Suprapubic skin (tissue), 4 donors: Measurements from ENCODE around the gene SND1. TPM values are rescaled to one million over a fixed set of nuclear protein-coding genes. Genes with fewer than 3 reads are reported as not detected.

Source experiments
- DNase-seq, 2 donors: peaks; one replicate each; pipeline ENCODE4 v3.0.0-alpha.2; 2019; ENCODE audit warnings: low spot score in 2 of 2
- H3K27ac ChIP-seq: fragments of 200-600 bp; sonication (generic); one replicate; pipeline ENCODE4 v1.5.1; 2019
- H3K27me3 ChIP-seq: fragments of 200-600 bp; sonication (generic); one replicate; pipeline ENCODE4 v1.5.1; 2019
- H3K36me3 ChIP-seq: fragments of 200-600 bp; sonication (generic); one replicate; pipeline ENCODE4 v1.5.1; 2019
- H3K4me1 ChIP-seq: fragments of 200-600 bp; sonication (generic); one replicate; pipeline ENCODE4 v1.5.1; 2019
- H3K4me3 ChIP-seq: fragments of 200-600 bp; sonication (generic); one replicate; pipeline ENCODE4 v1.5.1; 2019; ENCODE audit warnings: mild to moderate bottlenecking
- H3K9me3 ChIP-seq: fragments of 200-600 bp; sonication (generic); one replicate; pipeline ENCODE4 v1.5.1; 2019
- CTCF ChIP-seq, 2 donors: fragments of 200-600 bp in 1 of 2; fragments of 450-650 bp in 1 of 2; sonication (generic) in 1 of 2; IDR thresholded peaks; one replicate each; pipeline ENCODE4 v1.5.1; 2016 to 2019; ENCODE audit warnings: antibody characterized with exemption in 2 of 2, mild to moderate bottlenecking in 1 of 2, moderate library complexity in 1 of 2
- EP300 ChIP-seq: sonication (generic); formaldehyde crosslinking; IDR thresholded peaks from one replicate; pipeline ENCODE4 v1.6.1; 2017; ENCODE audit warnings: antibody characterized with exemption
- POLR2A ChIP-seq, 2 donors: fragments of 450-650 bp; IDR thresholded peaks; one replicate each; pipeline ENCODE4 v1.6.1; 2017; ENCODE audit warnings: antibody characterized with exemption in 2 of 2, mild to moderate bottlenecking in 2 of 2, moderate library complexity in 2 of 2
- POLR2AphosphoS5 ChIP-seq, 3 donors: sonication (generic); formaldehyde crosslinking; IDR thresholded peaks; one replicate each; pipeline ENCODE4 v1.6.1; 2017; ENCODE audit warnings: antibody characterized with exemption in 3 of 3
- WGBS: methylation state at CpG from one replicate; pipeline ENCODE4 v1.1.5; 2018; 5-methylcytosine and 5-hydroxymethylcytosine counted together
- total RNA-seq, 4 donors: library from RNA; depleted of rRNA; stranded (reverse); fragments of >200 nt; gene quantifications; one replicate each; pipeline ENCODE4 v1.1.0, GENCODE V29; 2016

SND1 gene
- total RNA-seq, 4 donors from 2014 or later: 72.2 to 99.8 (median 77.2) TPM

- DNase-seq: no peak
- 60% methylated on average over 1 of the region's 1 CpG for WGBS
- Histone ChIP-seq H3K27ac (no peak overlapping the region), H3K36me3 (no peaks in the 10 kb centered on the region), H3K27me3 (no peaks in the 10 kb centered on the region), H3K4me1 (no peaks in the 10 kb centered on the region), H3K9me3 (no peaks in the 10 kb centered on the region), H3K4me3 (no peak overlapping the region)
- TF ChIP-seq POLR2AphosphoS5 (IDR thresholded peaks at IDR 0.05) (no peak), EP300 (no peak), CTCF (IDR thresholded peaks at IDR 0.05) (no peak), POLR2A (IDR thresholded peaks at IDR 0.05) (no peak)
Measured at GRCh38 chr7:127794136-127794535, 142.1 kb downstream of the SND1 start.

GRCh38 chr7:127794551-127794950 lies 142.6 kb downstream of the SND1 start:
- Histone ChIP-seq H3K4me3 (no peak overlapping the region), H3K9me3 (no peaks in the 10 kb centered on the region), H3K27me3 (no peaks in the 10 kb centered on the region), H3K4me1 (no peaks in the 10 kb centered on the region), H3K27ac (no peak overlapping the region), H3K36me3 (no peaks in the 10 kb centered on the region)
- no peak for DNase-seq
- WGBS: 66% methylated on average over 4 of the region's 4 CpGs
- no peak for TF ChIP-seq CTCF (IDR thresholded peaks at IDR 0.05)
- no peak for TF ChIP-seq POLR2A (IDR thresholded peaks at IDR 0.05)
- no peak for TF ChIP-seq EP300
- TF ChIP-seq POLR2AphosphoS5 (IDR thresholded peaks at IDR 0.05): no peak

- no peak for DNase-seq
- WGBS: 90% methylated on average over 3 of the region's 3 CpGs
- Histone ChIP-seq H3K27ac (no peak overlapping the region), H3K27me3 (no peaks in the 10 kb centered on the region), H3K4me3 (no peak overlapping the region), H3K9me3 (no peaks in the 10 kb centered on the region), H3K4me1 (no peaks in the 10 kb centered on the region), H3K36me3 (no peaks in the 10 kb centered on the region)
- TF ChIP-seq EP300: no peak
- TF ChIP-seq POLR2A (IDR thresholded peaks at IDR 0.05): no peak
- no peak for TF ChIP-seq CTCF (IDR thresholded peaks at IDR 0.05)
- no peak for TF ChIP-seq POLR2AphosphoS5 (IDR thresholded peaks at IDR 0.05)
Measured at GRCh38 chr7:127798023-127798422, 146.0 kb downstream of the SND1 start.

- Histone ChIP-seq H3K4me3 (no peak overlapping the region), H3K4me1 (no peaks in the 10 kb centered on the region), H3K36me3 (no peaks in the 10 kb centered on the region), H3K27me3 (no peaks in the 10 kb centered on the region), H3K27ac (no peak overlapping the region), H3K9me3 (no peaks in the 10 kb centered on the region)
- DNase-seq: no peak
- no peak for TF ChIP-seq EP300
- TF ChIP-seq POLR2AphosphoS5 (IDR thresholded peaks at IDR 0.05): no peak
- no peak for TF ChIP-seq CTCF (IDR thresholded peaks at IDR 0.05)
- TF ChIP-seq POLR2A (IDR thresholded peaks at IDR 0.05): no peak
- 97% methylated on average over 6 of the region's 6 CpGs for WGBS
Measured at GRCh38 chr7:127798769-127799372, 146.9 kb downstream of the SND1 start.

- WGBS: 83% methylated on average over 4 of the region's 4 CpGs
- Histone ChIP-seq H3K27me3 (no peaks in the 10 kb centered on the region), H3K9me3 (no peaks in the 10 kb centered on the region), H3K4me1 (no peaks in the 10 kb centered on the region), H3K27ac (no peak overlapping the region), H3K4me3 (no peak overlapping the region), H3K36me3 (no peaks in the 10 kb centered on the region)
- TF ChIP-seq EP300 (no peak), POLR2A (IDR thresholded peaks at IDR 0.05) (no peak), POLR2AphosphoS5 (IDR thresholded peaks at IDR 0.05) (no peak)
- no peak for DNase-seq
Measured at GRCh38 chr7:127799535-127800305, 147.7 kb downstream of the SND1 start.
